Measurements from ENCODE around the gene SOS2. TPM values are rescaled to one million over a fixed set of nuclear protein-coding genes. Genes with fewer than 3 reads are reported as not detected.

SOS2 gene
- polyA plus RNA-seq, 1 donor (not counting 4 experiments of a cell fraction or from before 2014, with no cell fraction given), result 13.0 TPM

GRCh38 chr14:50103558-50103957 lies 127.8 kb downstream of the SOS2 start:
- dilution Hi-C loops (cut with MboI; ENCODE audit: extremely low pct_ligation_motif_present, low sequenced_read_pairs), result no loop called here
- peaks cover 13% of the 10 kb centered on the region for H3K4me1 ChIP-seq (ENCODE audit: control insufficient read depth, extremely low read depth, insufficient read depth, low read length)
- no peak for DNase-seq (ENCODE audit: low read depth, low spot score)
- no peak overlapping the region for H3K27ac ChIP-seq (ENCODE audit: control insufficient read depth, insufficient read depth, low read length)
- H3K9ac ChIP-seq (ENCODE audit: control insufficient read depth, extremely low read depth, insufficient read depth, low read length), result no peak overlapping the region
- H3K9me1 ChIP-seq (ENCODE audit: control insufficient read depth, extremely low read depth, insufficient read depth, low read length), result no peaks in the 10 kb centered on the region
- H3K36me3 ChIP-seq (ENCODE audit: control insufficient read depth in 2 of 2, extremely low read depth in 1 of 2, insufficient read depth in 2 of 2, low read length in 2 of 2), result peaks cover 4% of the 10 kb centered on the region in 2 experiments
- FAIRE-seq, result no peak
- no peak for TF ChIP-seq CTCF (optimal IDR thresholded peaks at IDR 0.05 in 1 of 3, IDR thresholded peaks at IDR 0.05 in 1 of 3, conservative IDR thresholded peaks at IDR 0.05 in 1 of 3; ENCODE audit: extremely low read depth in 1 of 3, insufficient read depth in 2 of 3, low read length in 3 of 3)
- TF ChIP-seq EZH2 (IDR thresholded peaks at IDR 0.05; ENCODE audit: low read length), result no peak
- no peaks in the 10 kb centered on the region for H3K27me3 ChIP-seq (ENCODE audit: control insufficient read depth, extremely low read depth, insufficient read depth, low read length)
- no peak overlapping the region for H2AFZ ChIP-seq (ENCODE audit: control insufficient read depth, low read length)
- H3K79me2 ChIP-seq (ENCODE audit: control insufficient read depth, insufficient read depth, low read length), result no peaks in the 10 kb centered on the region
- H3K4me2 ChIP-seq (ENCODE audit: control insufficient read depth, extremely low read depth, insufficient read depth, low read depth, low read length), result no peak overlapping the region
- H4K20me1 ChIP-seq (ENCODE audit: control insufficient read depth, extremely low read depth, insufficient read depth, low read length), result no peaks in the 10 kb centered on the region
- no peaks in the 10 kb centered on the region for H3K9me3 ChIP-seq (ENCODE audit: control insufficient read depth, low read depth, low read length)
- no peak overlapping the region for H3K4me3 ChIP-seq (ENCODE audit: control insufficient read depth in 2 of 3, extremely low read depth in 1 of 3, insufficient read depth in 2 of 3, low read depth in 1 of 3, low read length in 3 of 3)

GRCh38 chr14:50101417-50101816 lies 130.0 kb downstream of the SOS2 start:
- no peak for FAIRE-seq
- Histone ChIP-seq H3K4me1 (ENCODE audit: control insufficient read depth, extremely low read depth, insufficient read depth, low read length) (peaks cover 13% of the 10 kb centered on the region), H3K4me2 (ENCODE audit: control insufficient read depth, extremely low read depth, insufficient read depth, low read depth, low read length) (no peak overlapping the region), H4K20me1 (ENCODE audit: control insufficient read depth, extremely low read depth, insufficient read depth, low read length) (no peaks in the 10 kb centered on the region), H3K36me3 (ENCODE audit: control insufficient read depth in 2 of 2, extremely low read depth in 1 of 2, insufficient read depth in 2 of 2, low read length in 2 of 2) (peaks cover 0 to 4% of the 10 kb centered on the region in 2 experiments), H3K79me2 (ENCODE audit: control insufficient read depth, insufficient read depth, low read length) (no peaks in the 10 kb centered on the region), H3K27me3 (ENCODE audit: control insufficient read depth, extremely low read depth, insufficient read depth, low read length) (no peaks in the 10 kb centered on the region), H2AFZ (ENCODE audit: control insufficient read depth, low read length) (no peak overlapping the region), H3K27ac (ENCODE audit: control insufficient read depth, insufficient read depth, low read length) (no peak overlapping the region), H3K4me3 (ENCODE audit: control insufficient read depth in 2 of 3, extremely low read depth in 1 of 3, insufficient read depth in 2 of 3, low read depth in 1 of 3, low read length in 3 of 3) (no peak overlapping the region), H3K9me1 (ENCODE audit: control insufficient read depth, extremely low read depth, insufficient read depth, low read length) (no peaks in the 10 kb centered on the region), H3K9me3 (ENCODE audit: control insufficient read depth, low read depth, low read length) (no peaks in the 10 kb centered on the region), H3K9ac (ENCODE audit: control insufficient read depth, extremely low read depth, insufficient read depth, low read length) (no peak overlapping the region)
- no peak for DNase-seq (ENCODE audit: low read depth, low spot score)
- TF ChIP-seq CTCF (optimal IDR thresholded peaks at IDR 0.05 in 1 of 3, IDR thresholded peaks at IDR 0.05 in 1 of 3, conservative IDR thresholded peaks at IDR 0.05 in 1 of 3; ENCODE audit: extremely low read depth in 1 of 3, insufficient read depth in 2 of 3, low read length in 3 of 3) (no peak), EZH2 (IDR thresholded peaks at IDR 0.05; ENCODE audit: low read length) (no peak)
- dilution Hi-C loops (cut with MboI; ENCODE audit: extremely low pct_ligation_motif_present, low sequenced_read_pairs), result no loop called here

Data from keratinocyte (primary cell).